Fibroblast of the aortic adventitia (primary cell): Measurements from ENCODE around the gene KRTAP19-3. TPM values are rescaled to one million over a fixed set of nuclear protein-coding genes. Genes with fewer than 3 reads are reported as not detected.

Experiments
- DNase-seq: peaks from one replicate; pipeline ENCODE4 v3.0.0-alpha.2; 2010; ENCODE audit warnings: low read depth
- H3K4me3 ChIP-seq: 2 replicates; pipeline ENCODE4 v1.5.1; 2011; ENCODE audit warnings: low read depth, mild to moderate bottlenecking, control low read depth, low read length, moderate library complexity
- CTCF ChIP-seq: IDR thresholded peaks from 2 replicates; pipeline ENCODE4 v1.5.1; 2011; ENCODE audit warnings: mild to moderate bottlenecking, low read length, control low read depth, inconsistent platforms; ENCODE audit not compliant: insufficient read depth
- small RNA-seq: library from RNA; depleted of rRNA; stranded (forward); fragments of <200 nt; gene quantifications from one replicate; pipeline ENCODE3, GENCODE V24; 2012
- total RNA-seq: library from RNA; depleted of rRNA; stranded (reverse); fragments of >200 nt; gene quantifications from 2 replicates; pipeline ENCODE4 v1.2.3, GENCODE V29; 2012; ENCODE audit warnings: low replicate concordance

The KRTAP19-3 gene
- total RNA-seq, 1 donor: not detected

DNA sequence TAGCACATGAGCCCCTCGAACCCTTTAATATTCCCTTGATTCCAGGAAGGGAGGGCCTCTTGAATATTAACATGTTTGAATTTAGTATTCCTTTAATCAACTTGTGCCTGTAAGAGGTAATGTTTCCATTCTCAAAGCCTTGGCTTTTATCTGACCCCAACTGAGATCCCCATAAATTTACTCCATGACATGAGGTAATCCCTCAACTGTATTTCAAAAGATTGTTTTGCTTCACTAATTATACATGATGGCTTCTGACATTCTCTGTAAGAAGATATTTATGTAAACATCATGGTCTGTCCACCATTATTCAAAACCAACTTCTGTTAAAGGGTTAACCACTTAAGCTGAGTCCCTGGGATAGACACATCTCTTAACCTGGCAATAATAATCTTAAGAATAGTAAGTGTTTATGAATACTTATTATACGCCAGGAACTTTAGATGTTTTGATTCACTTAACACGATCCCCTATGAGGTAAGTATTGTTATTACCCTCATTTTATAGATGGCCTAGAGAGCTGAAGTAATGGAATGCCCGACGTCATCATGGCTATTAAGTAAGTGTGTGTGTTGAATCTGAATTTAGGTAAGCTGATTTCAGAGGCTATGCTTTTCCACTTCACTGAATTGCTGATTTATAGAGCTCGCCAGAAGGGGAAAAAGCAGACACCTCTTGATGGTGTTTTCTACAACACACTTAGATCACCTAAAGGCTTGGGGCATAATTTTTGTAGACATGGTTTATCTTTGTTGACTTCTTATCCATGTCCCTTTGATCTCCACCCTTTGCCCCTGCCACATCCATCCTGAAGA, 22.7 kb downstream of the KRTAP19-3 start:
- no peak for DNase-seq
- no peak overlapping the region for H3K4me3 ChIP-seq
- TF ChIP-seq CTCF: no peak

DNA sequence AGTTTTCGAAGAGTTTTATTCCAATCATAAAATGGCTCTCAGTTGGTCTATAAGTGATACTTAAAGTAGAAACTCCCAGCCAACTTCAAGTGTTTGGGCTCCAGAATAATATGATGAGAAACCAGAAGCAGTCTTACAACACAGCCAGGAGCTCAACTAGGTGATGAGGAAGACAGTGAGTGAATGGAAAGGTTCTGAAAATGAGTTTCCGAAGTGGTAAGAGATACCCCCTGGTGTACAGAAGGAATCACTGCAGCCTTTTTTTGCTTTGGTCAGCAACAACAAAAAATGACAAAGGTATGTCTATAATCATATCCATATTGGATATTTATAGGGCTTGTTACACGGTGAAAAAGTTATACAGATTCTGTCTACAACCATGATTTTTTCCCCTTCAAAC, 28.1 kb downstream of the KRTAP19-3 start:
- DNase-seq: no peak
- no peak overlapping the region for H3K4me3 ChIP-seq
- no peak for TF ChIP-seq CTCF

DNA sequence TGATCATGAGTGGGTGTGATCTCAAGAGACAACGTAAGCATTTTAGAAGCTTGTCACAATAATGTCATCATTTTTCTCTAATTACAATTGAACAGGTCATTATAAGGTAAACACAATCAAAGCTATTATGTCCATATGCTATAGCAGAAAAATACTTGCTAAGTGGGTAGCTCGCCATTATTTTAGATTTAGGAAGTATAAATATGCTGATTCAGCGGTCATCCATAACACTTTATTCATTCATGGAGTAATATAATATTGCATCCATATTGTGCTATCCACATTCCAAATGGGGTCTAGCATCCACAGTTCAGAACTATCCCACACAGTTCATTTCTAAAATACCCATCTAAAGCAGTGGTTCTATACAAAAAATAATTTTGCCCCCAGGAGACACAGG, 43.3 kb downstream of the KRTAP19-3 start:
- DNase-seq: no peak
- no peak overlapping the region for H3K4me3 ChIP-seq
- no peak for TF ChIP-seq CTCF

DNA sequence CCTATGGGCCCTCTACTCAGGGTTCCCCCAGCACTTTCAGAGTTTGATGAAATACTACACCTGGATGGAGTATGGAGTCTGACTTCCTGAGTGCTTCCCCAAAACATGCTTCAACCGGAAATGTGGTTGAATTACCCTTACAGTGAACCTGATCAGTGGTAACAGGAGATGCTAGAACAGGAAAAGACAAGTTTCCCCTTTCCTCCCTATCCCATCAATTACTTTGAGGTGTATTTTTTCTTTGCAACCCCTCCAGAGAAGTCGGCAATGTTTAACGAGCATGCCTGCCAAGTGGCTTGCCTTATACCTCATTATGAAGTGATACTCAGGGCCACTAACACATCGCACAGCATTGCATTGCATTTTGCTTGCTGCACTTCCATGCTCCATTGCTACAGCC, 44.8 kb downstream of the KRTAP19-3 start:
- no peak for TF ChIP-seq CTCF
- DNase-seq: no peak
- no peak overlapping the region for H3K4me3 ChIP-seq

- no peak for DNase-seq
- TF ChIP-seq CTCF: no peak
Measured at GRCh38 chr21:30444204-30444603, 47.6 kb downstream of the KRTAP19-3 start.

GRCh38 chr21:30443226-30443625, 48.6 kb downstream of the KRTAP19-3 start:
- no peak for DNase-seq
- H3K4me3 ChIP-seq: no peak overlapping the region
- no peak for TF ChIP-seq CTCF

More at GRCh38 chr21:30444204-30444603, 47.6 kb downstream of the KRTAP19-3 start:
- H3K4me3 ChIP-seq: no peak overlapping the region

Small RNA genes within 50 kb of the gene (small RNA-seq; reads per million reads assigned to genes)
- gene AP000567.1 (not detected), gene KRTAP19-10P (not detected), gene KRTAP19-11P (not detected), gene KRTAP19-9P (not detected)

Other genes starting within 250 kb of the KRTAP19-3 start
- gene KRTAP24-1, start 209.1 kb downstream of the KRTAP19-3 start, total RNA-seq: not detected in 2 replicates
- not detected in 2 replicates for gene KRTAP25-1, start 202.5 kb downstream of the KRTAP19-3 start, total RNA-seq
- not detected in 2 replicates for gene KRTAP26-1, start 171.7 kb downstream of the KRTAP19-3 start, total RNA-seq
- gene KRTAP27-1, start 154.3 kb downstream of the KRTAP19-3 start, total RNA-seq: not detected in 2 replicates
- not detected in 2 replicates for gene KRTAP23-1, start 143.4 kb downstream of the KRTAP19-3 start, total RNA-seq
- gene KRTAP13-2, start 119.7 kb downstream of the KRTAP19-3 start, total RNA-seq: not detected in 2 replicates
- not detected in 2 replicates for gene KRTAP13-1, start 96.0 kb downstream of the KRTAP19-3 start, total RNA-seq
- not detected in 2 replicates for gene KRTAP13-3, start 66.1 kb downstream of the KRTAP19-3 start, total RNA-seq
- gene KRTAP13-4, start 61.8 kb downstream of the KRTAP19-3 start, total RNA-seq: not detected in 2 replicates
- not detected in 2 replicates for gene KRTAP15-1, start 51.7 kb downstream of the KRTAP19-3 start, total RNA-seq
- gene KRTAP19-1, start 11.6 kb downstream of the KRTAP19-3 start, total RNA-seq: not detected in 2 replicates
- gene KRTAP19-2, start 4.6 kb downstream of the KRTAP19-3 start, total RNA-seq: not detected in 2 replicates
- gene KRTAP19-4, start 5.2 kb upstream of the KRTAP19-3 start, total RNA-seq: not detected in 2 replicates
- not detected in 2 replicates for gene KRTAP19-5, start 10.1 kb upstream of the KRTAP19-3 start, total RNA-seq
- gene KRTAP19-6, start 49.9 kb upstream of the KRTAP19-3 start, total RNA-seq: not detected in 2 replicates
- gene KRTAP19-7, start 69.3 kb upstream of the KRTAP19-3 start, total RNA-seq: not detected in 2 replicates
- gene KRTAP22-2, start 98.4 kb upstream of the KRTAP19-3 start, total RNA-seq: not detected in 2 replicates
- gene KRTAP6-3, start 100.4 kb upstream of the KRTAP19-3 start, total RNA-seq: not detected in 2 replicates
- not detected in 2 replicates for gene KRTAP6-2, start 106.9 kb upstream of the KRTAP19-3 start, total RNA-seq
- gene KRTAP22-1, start 109.1 kb upstream of the KRTAP19-3 start, total RNA-seq: not detected in 2 replicates
- not detected in 2 replicates for gene KRTAP6-1, start 121.9 kb upstream of the KRTAP19-3 start, total RNA-seq
- gene KRTAP20-1, start 124.4 kb upstream of the KRTAP19-3 start, total RNA-seq: not detected in 2 replicates
- not detected in 2 replicates for gene KRTAP20-4, start 128.6 kb upstream of the KRTAP19-3 start, total RNA-seq
- gene KRTAP20-2, start 143.2 kb upstream of the KRTAP19-3 start, total RNA-seq: not detected in 2 replicates
- gene KRTAP20-3, start 150.9 kb upstream of the KRTAP19-3 start, total RNA-seq: not detected in 2 replicates
- not detected in 2 replicates for gene KRTAP21-3, start 226.8 kb upstream of the KRTAP19-3 start, total RNA-seq